Activated naive CD4-positive, alpha-beta T cell treated with anti-CD3 and anti-CD28 coated beads, Interleukin-2, amount 50 U/mL, for 24 hours (primary cell): ENCODE measurements around the gene FOXK1.
"Not testable (repeated sequence)": the region's sequence is repeated elsewhere in the genome, so short reads cannot be mapped to it uniquely, and the experiment has no call there.

ENCODE experiments used
- H3K27ac Mint-ChIP-seq: one replicate; pipeline ENCODE4 v1.8.0; 2021; ENCODE audit warnings: mild to moderate bottlenecking, mixed read lengths
- H3K27me3 Mint-ChIP-seq: one replicate; pipeline ENCODE4 v1.8.0; 2021; ENCODE audit warnings: mixed read lengths
- H3K36me3 Mint-ChIP-seq: one replicate; pipeline ENCODE4 v1.8.0; 2021; ENCODE audit warnings: mixed read lengths
- H3K4me1 Mint-ChIP-seq: one replicate; pipeline ENCODE4 v1.8.0; 2021; ENCODE audit warnings: mixed read lengths
- H3K4me3 Mint-ChIP-seq: one replicate; pipeline ENCODE4 v1.8.0; 2021; ENCODE audit warnings: mild to moderate bottlenecking, mixed read lengths
- H3K9me3 Mint-ChIP-seq: one replicate; pipeline ENCODE4 v1.8.0; 2021; ENCODE audit warnings: mixed read lengths

The FOXK1 gene

GRCh38 chr7:4657640-4658417 lies 24.3 kb upstream of the FOXK1 start:
- H3K27ac Mint-ChIP-seq = no peak overlapping the region

DNA sequence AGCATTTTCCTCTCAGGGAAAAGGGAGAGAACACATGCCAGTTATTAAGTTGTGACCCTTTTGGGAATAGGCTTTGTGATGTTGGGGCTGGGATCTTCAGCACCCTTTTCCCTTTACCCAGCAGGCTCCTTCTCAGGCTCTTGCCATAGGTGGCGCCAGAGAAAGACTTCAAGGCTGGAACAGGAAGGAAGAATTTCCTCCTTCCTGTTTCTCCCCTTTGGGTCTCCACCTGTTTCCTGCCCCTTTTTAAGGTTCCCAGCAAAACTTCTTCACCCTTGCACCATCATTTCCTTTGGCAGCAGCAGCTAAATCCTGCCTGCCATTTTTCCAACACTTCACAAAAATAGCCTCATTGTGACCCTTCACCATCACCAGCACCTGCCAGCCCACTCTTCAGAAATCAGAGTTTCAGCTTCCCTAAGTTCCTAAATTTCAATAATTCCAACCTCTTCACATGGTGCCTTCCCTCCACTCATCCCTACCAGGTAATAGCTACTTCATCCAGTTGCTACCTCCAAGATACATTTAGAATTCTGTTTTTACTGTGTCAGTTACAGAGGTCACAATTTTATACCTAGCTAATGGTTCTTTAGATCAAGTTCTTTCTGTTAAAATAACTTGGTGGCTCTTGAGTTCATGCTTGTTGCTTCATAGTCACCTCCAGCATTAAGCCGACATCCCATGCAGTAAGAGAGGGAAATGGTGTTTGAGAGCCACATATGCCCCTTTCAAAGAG lies 22.4 kb upstream of the FOXK1 start:
- Mint-ChIP-seq H3K27me3 (no peaks in the 10 kb centered on the region), H3K4me3 (no peak overlapping the region), H3K4me1 (peaks cover 5% of the 10 kb centered on the region), H3K27ac (peak overlapping the region; percentile 31), H3K36me3 (peaks cover 5% of the 10 kb centered on the region), H3K9me3 (peaks cover 9% of the 10 kb centered on the region)

More at GRCh38 chr7:4657640-4658417, 24.3 kb upstream of the FOXK1 start:
- Mint-ChIP-seq H3K4me3 (no peak overlapping the region), H3K9me3 (peaks cover 9% of the 10 kb centered on the region), H3K27me3 (no peaks in the 10 kb centered on the region), H3K4me1 (peaks cover 5% of the 10 kb centered on the region), H3K36me3 (peaks cover 5% of the 10 kb centered on the region)

DNA sequence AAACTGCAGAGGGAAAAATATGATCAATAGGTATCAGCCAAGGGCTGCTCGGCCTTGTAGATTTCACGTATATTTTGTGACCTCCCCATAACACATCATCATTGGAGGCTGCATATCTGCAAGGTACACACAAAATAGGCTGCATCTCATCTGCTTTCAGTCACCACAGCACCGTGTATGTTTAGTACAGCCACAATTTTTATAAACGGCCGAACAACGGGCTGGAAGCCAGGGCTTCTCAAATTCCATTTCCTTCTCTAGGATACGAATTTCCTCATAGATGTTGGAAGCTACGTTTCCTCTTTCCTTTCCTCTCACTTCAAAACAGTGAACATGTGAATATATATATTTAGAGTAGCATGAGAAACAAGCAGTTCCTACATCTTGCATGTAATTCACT lies 20.2 kb upstream of the FOXK1 start:
- Mint-ChIP-seq H3K4me1 (peaks cover 5% of the 10 kb centered on the region), H3K36me3 (peaks cover 3% of the 10 kb centered on the region), H3K9me3 (peaks cover 9% of the 10 kb centered on the region), H3K27me3 (no peaks in the 10 kb centered on the region), H3K27ac (no peak overlapping the region), H3K4me3 (no peak overlapping the region)

DNA sequence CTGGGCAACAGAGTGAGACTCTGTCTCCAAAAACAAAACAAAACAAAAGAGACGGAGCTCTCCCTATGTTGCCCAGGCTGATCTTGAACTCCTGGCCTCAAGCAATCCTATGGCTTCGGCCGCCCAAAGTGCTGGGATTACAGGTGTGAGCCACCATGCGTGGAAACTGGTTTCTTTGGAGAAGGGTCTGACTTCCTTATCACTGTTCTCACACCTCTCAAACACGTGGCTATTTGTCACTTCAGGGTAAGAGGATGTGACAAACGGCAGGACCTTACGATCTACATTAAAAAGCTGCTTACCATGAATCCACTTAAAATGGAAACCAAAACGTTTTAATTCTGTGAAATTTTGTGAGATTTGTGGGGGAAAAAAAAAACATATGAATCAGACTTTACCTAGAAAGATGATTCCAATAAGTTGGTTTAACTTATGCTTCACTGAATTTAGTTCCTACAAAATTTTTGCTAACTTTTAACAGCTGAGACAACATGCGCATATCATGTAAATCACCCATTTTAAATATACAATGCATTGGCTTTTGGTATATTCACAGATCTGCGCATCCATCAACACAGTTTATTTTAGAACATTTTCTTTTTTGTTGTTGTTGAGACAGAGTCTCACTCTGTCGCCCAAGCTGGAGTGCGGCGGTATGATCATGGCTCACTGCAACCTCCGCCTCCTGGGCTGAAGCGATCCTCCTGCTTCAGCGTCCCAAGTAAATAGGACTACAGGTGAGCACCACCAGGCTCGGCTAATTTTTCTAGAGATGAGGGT lies 18.7 kb upstream of the FOXK1 start:
- Mint-ChIP-seq H3K27me3 (no peaks in the 10 kb centered on the region), H3K4me1 (peaks cover 5% of the 10 kb centered on the region), H3K36me3 (peaks cover 3% of the 10 kb centered on the region), H3K9me3 (peaks cover 9% of the 10 kb centered on the region), H3K4me3 (no peak overlapping the region), H3K27ac (no peak overlapping the region)

DNA sequence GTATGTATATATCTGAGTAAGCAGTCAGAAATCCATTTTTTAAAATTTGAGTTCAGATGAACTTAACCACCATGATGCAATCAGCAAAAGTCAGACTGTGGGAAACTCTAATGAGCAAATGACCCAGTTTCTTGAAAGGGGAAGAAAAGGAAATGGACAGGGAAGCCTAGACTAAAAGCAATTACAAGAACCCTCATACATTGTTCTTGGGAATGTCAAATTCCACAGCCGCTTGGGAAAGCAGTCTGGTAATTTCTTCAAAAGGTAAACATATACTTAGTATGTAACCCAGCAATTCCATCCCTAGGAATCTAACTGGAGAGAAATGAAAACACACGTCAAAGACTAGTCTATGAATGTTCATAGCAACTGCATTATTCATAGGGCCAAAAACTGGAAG lies 16.4 kb upstream of the FOXK1 start:
- Mint-ChIP-seq H3K27ac (no peak overlapping the region), H3K27me3 (no peaks in the 10 kb centered on the region), H3K36me3 (peaks cover 1% of the 10 kb centered on the region), H3K9me3 (no peaks in the 10 kb centered on the region), H3K4me3 (no peak overlapping the region), H3K4me1 (no peaks in the 10 kb centered on the region)

DNA sequence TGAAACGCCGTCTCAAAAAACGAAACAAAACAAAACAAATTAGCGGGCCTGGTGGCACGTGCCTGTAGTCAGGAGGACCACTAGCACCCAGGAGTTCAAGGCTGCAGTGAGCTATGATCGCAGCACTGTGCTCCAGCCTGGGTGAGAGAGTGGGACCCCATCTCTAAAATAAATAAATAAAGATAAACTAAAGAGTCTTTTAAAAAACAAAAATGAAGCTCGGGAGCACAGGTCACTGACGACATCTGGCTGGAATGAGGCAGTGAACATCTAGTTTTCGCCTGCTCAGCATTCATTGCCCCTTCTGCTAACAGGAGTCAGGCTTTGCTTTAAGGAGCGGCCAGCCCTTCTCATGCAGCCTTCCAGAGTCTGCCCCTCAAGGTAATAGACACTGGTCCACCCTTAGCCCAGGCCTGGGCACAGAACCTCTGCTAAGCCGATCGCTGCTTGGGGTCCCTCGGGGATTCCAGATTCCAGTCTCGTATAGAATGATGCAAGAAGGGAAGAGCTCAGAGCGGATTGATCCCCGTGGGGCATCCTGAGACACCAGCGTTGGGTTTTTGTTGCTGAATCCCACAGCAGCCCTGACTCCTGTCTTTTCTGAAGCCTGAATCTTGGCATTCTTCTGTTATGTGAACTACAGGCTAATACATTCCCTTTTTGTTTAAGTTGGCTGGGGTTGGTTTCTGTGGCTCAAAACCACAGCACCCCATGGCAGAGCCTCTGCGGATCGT lies 14.2 kb upstream of the FOXK1 start:
- peaks cover 1% of the 10 kb centered on the region for H3K36me3 Mint-ChIP-seq
- H3K27ac Mint-ChIP-seq = no peak overlapping the region
- no peaks in the 10 kb centered on the region for H3K4me1 Mint-ChIP-seq
- H3K9me3 Mint-ChIP-seq = no peaks in the 10 kb centered on the region
- no peaks in the 10 kb centered on the region for H3K27me3 Mint-ChIP-seq
- H3K4me3 Mint-ChIP-seq = no peak overlapping the region

GRCh38 chr7:4668510-4668847 lies 13.6 kb upstream of the FOXK1 start:
- Mint-ChIP-seq H3K9me3 (no peaks in the 10 kb centered on the region), H3K27me3 (no peaks in the 10 kb centered on the region), H3K4me1 (no peaks in the 10 kb centered on the region), H3K4me3 (no peak overlapping the region), H3K36me3 (peaks cover 1% of the 10 kb centered on the region), H3K27ac (no peak overlapping the region)

GRCh38 chr7:4670791-4671190 lies 11.3 kb upstream of the FOXK1 start:
- Mint-ChIP-seq H3K36me3 (peaks cover 1% of the 10 kb centered on the region), H3K27me3 (no peaks in the 10 kb centered on the region), H3K4me3 (no peak overlapping the region), H3K27ac (no peak overlapping the region), H3K9me3 (no peaks in the 10 kb centered on the region), H3K4me1 (no peaks in the 10 kb centered on the region)

- H3K9me3 Mint-ChIP-seq = no peaks in the 10 kb centered on the region
- H3K4me3 Mint-ChIP-seq = no peak overlapping the region
- no peak overlapping the region for H3K27ac Mint-ChIP-seq
- H3K4me1 Mint-ChIP-seq = no peaks in the 10 kb centered on the region
- no peaks in the 10 kb centered on the region for H3K36me3 Mint-ChIP-seq
- no peaks in the 10 kb centered on the region for H3K27me3 Mint-ChIP-seq
Observed at GRCh38 chr7:4675771-4676367, 6.2 kb upstream of the FOXK1 start.

DNA sequence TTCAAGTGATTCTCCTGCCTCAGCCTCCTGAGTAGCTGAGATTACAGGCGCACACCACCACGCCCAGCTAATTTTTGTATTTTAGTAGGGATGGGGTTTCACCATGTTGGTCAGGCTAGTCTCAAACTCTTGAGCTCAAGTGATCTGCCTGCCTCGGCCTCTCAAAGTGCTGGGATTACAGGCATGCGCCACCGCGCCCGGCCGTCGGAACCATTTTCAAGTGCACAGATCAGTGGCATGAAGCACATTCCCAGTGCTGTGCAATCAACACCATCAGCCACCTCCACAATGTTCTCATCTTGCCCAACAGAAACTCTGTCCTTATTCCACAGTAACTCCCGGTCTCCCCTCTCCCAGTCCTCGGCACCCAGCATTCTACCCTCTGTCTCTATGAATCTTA lies 4.6 kb upstream of the FOXK1 start:
- H3K9me3 Mint-ChIP-seq, H3K27ac Mint-ChIP-seq, H3K4me3 Mint-ChIP-seq, H3K27me3 Mint-ChIP-seq, H3K4me1 Mint-ChIP-seq, H3K36me3 Mint-ChIP-seq: not testable (repeated sequence)

DNA sequence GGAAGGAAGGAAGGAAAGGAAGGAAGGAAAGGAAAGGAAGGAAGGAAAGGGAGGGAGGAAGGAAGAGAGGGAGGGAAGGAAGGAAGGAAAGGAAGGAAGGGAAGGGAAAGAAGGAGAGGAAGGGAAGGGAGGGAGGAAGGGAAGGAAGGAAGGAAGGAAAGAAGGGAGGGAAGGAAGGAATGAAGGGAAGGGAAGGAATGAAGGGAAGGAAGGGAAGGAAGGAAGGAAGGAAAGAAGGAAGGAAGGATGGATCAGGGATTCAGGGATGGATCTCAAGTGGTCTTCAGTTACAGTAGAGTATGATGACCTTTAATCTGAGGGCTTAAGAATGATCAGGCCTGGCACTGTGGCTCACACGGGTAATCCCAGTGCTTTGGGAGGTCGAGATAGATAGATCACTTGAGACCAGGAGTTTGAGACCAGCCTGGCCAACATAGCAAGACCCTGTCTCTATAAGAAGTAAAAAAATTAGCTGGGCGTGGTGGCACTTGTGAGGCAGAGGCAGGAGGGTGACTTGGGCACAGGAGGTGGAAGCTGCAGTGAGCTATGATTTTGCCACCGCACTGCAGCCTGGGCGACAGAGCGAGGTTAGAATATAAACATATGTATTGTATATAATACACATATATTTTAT lies 760 bp upstream of the FOXK1 start:
- Mint-ChIP-seq H3K27ac (peak overlapping the region; percentile 97), H3K4me3 (peak overlapping the region; percentile 89), H3K4me1 (peaks cover 27% of the 10 kb centered on the region), H3K27me3 (no peaks in the 10 kb centered on the region), H3K9me3 (no peaks in the 10 kb centered on the region), H3K36me3 (peaks cover 5% of the 10 kb centered on the region)

GRCh38 chr7:4682621-4683042 lies 537 bp downstream of the FOXK1 start:
- peak overlapping the region; percentile 79 for H3K27ac Mint-ChIP-seq
- no peaks in the 10 kb centered on the region for H3K9me3 Mint-ChIP-seq
- peaks cover 5% of the 10 kb centered on the region for H3K36me3 Mint-ChIP-seq
- H3K4me1 Mint-ChIP-seq = peaks cover 38% of the 10 kb centered on the region
- peak overlapping the region; percentile 97 for H3K4me3 Mint-ChIP-seq
- no peaks in the 10 kb centered on the region for H3K27me3 Mint-ChIP-seq

- H3K4me3 Mint-ChIP-seq = peak overlapping the region; percentile 97
- H3K9me3 Mint-ChIP-seq = no peaks in the 10 kb centered on the region
- H3K27ac Mint-ChIP-seq = peak overlapping the region; percentile 100
- peaks cover 43% of the 10 kb centered on the region for H3K4me1 Mint-ChIP-seq
- H3K27me3 Mint-ChIP-seq = no peaks in the 10 kb centered on the region
- H3K36me3 Mint-ChIP-seq = peaks cover 5% of the 10 kb centered on the region
Observed at GRCh38 chr7:4683043-4683883, 1.2 kb downstream of the FOXK1 start.
